Keratinocyte (primary cell): ENCODE measurements around the gene TTC32.

Source experiments
- CTCF ChIP-seq, 3 experiments: IDR thresholded peaks in 1 of 3; conservative IDR thresholded peaks in 1 of 3; optimal IDR thresholded peaks in 1 of 3; 2 replicates in 2 of 3; 3 replicates in 1 of 3; pipeline versions ENCODE3 to v1.5.1; 2011; ENCODE audit warnings: low read length in 3 of 3, mild to moderate bottlenecking in 3 of 3, moderate library complexity in 2 of 3, control low read depth in 1 of 3, inconsistent platforms in 1 of 3; ENCODE audit not compliant: insufficient read depth in 2 of 3; ENCODE audit errors: extremely low read depth in 1 of 3
- EZH2 ChIP-seq: IDR thresholded peaks from one replicate; pipeline ENCODE4 v1.6.1; 2012; ENCODE audit warnings: inconsistent platforms, mild to moderate bottlenecking, low read length, moderate library complexity

- TF ChIP-seq CTCF (optimal IDR thresholded peaks at IDR 0.05 in 1 of 3, IDR thresholded peaks at IDR 0.05 in 1 of 3, conservative IDR thresholded peaks at IDR 0.05 in 1 of 3; ENCODE audit: extremely low read depth in 1 of 3, insufficient read depth in 2 of 3, low read length in 3 of 3) = no peak
- no peak for TF ChIP-seq EZH2
These were observed 29.9 kb downstream of the TTC32 start for GRCh38 chr2:19871836-19872235.
